HEK293T (cell line): ENCODE measurements around the gene HGD.
"Not testable (repeated sequence)": the region's sequence is repeated elsewhere in the genome, so short reads cannot be mapped to it uniquely, and the experiment has no call there.

Experiments used
- BHLHE40 ChIP-seq: fragments of 450-650 bp; IDR thresholded peaks from 2 replicates; pipeline ENCODE4 v1.6.1; 2016; ENCODE audit warnings: mild to moderate bottlenecking, moderate library complexity, borderline replicate concordance
- ELF4 ChIP-seq: fragments of 450-650 bp; IDR thresholded peaks from 2 replicates; pipeline ENCODE4 v1.6.1; 2017; ENCODE audit warnings: antibody characterized with exemption
- FOXA1 ChIP-seq: fragments of 450-650 bp; IDR thresholded peaks from 2 replicates; pipeline ENCODE4 v1.6.1; 2016; ENCODE audit warnings: mild to moderate bottlenecking
- FOXM1 ChIP-seq: fragments of 450-650 bp; IDR thresholded peaks from 2 replicates; pipeline ENCODE4 v1.6.1; 2017; ENCODE audit warnings: mild to moderate bottlenecking, borderline replicate concordance
- NFRKB ChIP-seq: fragments of 450-650 bp; IDR thresholded peaks from 2 replicates; pipeline ENCODE4 v1.6.1; 2016; ENCODE audit warnings: mild to moderate bottlenecking, moderate library complexity
- SUZ12 ChIP-seq: fragments of 450-650 bp; IDR thresholded peaks from 2 replicates; pipeline ENCODE4 v1.6.1; 2016; ENCODE audit warnings: mild to moderate bottlenecking
- ZNF384 ChIP-seq: fragments of 450-650 bp; IDR thresholded peaks from 2 replicates; pipeline ENCODE4 v1.6.1; 2016

DNA sequence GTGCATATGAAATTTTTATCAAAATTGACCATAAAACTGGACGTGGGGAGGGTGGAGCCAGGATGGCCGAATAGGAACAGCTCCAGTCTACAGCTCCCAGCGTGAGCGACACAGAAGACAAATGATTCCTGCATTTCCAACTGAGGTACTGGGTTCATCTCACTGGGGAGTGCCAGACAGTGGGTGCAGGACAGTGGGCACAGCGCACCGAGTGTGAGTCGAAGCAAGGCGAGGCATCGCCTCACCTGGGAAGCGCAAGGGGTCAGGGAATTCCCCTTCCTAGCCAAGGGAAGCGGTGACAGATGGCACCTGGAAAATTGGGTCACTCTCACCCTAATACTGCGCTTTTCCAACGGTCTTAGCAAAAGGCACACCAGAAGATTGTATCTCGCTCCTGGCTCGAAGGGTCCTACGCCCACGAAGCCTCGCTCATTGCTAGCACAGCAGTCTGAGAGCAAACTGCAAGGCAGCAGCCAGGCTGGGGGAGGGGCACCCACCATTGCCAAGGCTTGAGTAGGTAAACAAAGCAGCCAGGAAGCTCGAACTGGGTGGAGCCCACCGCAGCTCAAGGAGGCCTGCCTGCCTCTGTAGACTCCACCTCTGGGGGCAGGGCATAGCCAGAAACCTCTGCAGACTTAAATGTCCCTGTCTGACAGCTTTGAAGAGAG lies 37.3 kb upstream of the HGD start:
- not testable (repeated sequence) for TF ChIP-seq FOXA1, ZNF384, NFRKB, ELF4, SUZ12, BHLHE40, FOXM1
